Liver (tissue), 3 donors: ENCODE results near the gene STH.

Source experiments
- HNF4G ChIP-seq: IDR thresholded peaks from 2 replicates; pipeline ENCODE4 v1.6.1; 2016; ENCODE audit warnings: antibody characterized with exemption
- JUND ChIP-seq, 2 donors: IDR thresholded peaks; 2 replicates each; pipeline ENCODE4 v1.6.1; 2016; ENCODE audit warnings: antibody characterized with exemption in 2 of 2
- RAD21 ChIP-seq, 2 donors: IDR thresholded peaks; 2 replicates each; pipeline ENCODE4 v1.6.1; 2016; ENCODE audit warnings: antibody characterized with exemption in 2 of 2, mild to moderate bottlenecking in 2 of 2
- SP1 ChIP-seq: IDR thresholded peaks from 2 replicates; pipeline ENCODE4 v1.6.1; 2018; ENCODE audit warnings: antibody characterized with exemption, mild to moderate bottlenecking
- TAF1 ChIP-seq: conservative IDR thresholded peaks from 2 replicates; pipeline ENCODE4 v1.6.1; 2016; ENCODE audit warnings: antibody characterized with exemption, mild to moderate bottlenecking
- TF ChIP-seq, protein P1 (sequence below): fragments of 150-350 bp; IDR thresholded peaks from 2 replicates; pipeline ENCODE4 v1.5.1; 2017; ENCODE audit warnings: improper control_type of control experiment, low read depth, low read length; ENCODE audit not compliant: missing input control
- TF ChIP-seq, protein P2 (sequence below): IDR thresholded peaks from 2 replicates; pipeline ENCODE4 v1.6.1; 2016; ENCODE audit warnings: antibody characterized with exemption
- TF ChIP-seq, protein P3 (sequence below): IDR thresholded peaks from 2 replicates; pipeline ENCODE4 v1.6.1; 2016; ENCODE audit warnings: antibody characterized with exemption, mild to moderate bottlenecking
- TF ChIP-seq, protein P4 (sequence below): IDR thresholded peaks from 2 replicates; pipeline ENCODE4 v1.6.1; 2016; ENCODE audit warnings: antibody characterized with exemption
- donor health status: healthy.
- donor health status: healthy.

DNA sequence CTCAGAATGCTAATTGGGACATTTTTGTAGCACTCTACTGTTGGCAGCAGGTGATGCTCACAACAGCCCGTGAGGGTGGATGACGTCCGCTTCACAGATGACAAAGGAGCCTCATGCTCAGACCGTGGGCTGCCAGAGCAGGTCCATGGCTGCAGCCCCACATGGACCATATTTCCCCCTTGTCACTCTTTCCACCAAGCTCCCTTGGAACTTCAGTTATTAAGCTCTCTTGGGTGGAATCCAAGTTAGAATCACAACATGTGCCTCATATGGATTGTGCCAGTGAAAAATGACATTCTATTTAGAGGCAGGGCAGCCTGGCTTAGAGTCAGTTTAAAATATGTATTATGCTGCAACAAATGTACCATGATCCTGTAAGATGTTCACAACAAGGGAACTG is 33.2 kb upstream of the STH start:
- TF ChIP-seq, protein P1, sequence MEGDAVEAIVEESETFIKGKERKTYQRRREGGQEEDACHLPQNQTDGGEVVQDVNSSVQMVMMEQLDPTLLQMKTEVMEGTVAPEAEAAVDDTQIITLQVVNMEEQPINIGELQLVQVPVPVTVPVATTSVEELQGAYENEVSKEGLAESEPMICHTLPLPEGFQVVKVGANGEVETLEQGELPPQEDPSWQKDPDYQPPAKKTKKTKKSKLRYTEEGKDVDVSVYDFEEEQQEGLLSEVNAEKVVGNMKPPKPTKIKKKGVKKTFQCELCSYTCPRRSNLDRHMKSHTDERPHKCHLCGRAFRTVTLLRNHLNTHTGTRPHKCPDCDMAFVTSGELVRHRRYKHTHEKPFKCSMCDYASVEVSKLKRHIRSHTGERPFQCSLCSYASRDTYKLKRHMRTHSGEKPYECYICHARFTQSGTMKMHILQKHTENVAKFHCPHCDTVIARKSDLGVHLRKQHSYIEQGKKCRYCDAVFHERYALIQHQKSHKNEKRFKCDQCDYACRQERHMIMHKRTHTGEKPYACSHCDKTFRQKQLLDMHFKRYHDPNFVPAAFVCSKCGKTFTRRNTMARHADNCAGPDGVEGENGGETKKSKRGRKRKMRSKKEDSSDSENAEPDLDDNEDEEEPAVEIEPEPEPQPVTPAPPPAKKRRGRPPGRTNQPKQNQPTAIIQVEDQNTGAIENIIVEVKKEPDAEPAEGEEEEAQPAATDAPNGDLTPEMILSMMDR = no peak
- TF ChIP-seq HNF4G = no peak
- no peak for TF ChIP-seq TAF1
- TF ChIP-seq, protein P2, sequence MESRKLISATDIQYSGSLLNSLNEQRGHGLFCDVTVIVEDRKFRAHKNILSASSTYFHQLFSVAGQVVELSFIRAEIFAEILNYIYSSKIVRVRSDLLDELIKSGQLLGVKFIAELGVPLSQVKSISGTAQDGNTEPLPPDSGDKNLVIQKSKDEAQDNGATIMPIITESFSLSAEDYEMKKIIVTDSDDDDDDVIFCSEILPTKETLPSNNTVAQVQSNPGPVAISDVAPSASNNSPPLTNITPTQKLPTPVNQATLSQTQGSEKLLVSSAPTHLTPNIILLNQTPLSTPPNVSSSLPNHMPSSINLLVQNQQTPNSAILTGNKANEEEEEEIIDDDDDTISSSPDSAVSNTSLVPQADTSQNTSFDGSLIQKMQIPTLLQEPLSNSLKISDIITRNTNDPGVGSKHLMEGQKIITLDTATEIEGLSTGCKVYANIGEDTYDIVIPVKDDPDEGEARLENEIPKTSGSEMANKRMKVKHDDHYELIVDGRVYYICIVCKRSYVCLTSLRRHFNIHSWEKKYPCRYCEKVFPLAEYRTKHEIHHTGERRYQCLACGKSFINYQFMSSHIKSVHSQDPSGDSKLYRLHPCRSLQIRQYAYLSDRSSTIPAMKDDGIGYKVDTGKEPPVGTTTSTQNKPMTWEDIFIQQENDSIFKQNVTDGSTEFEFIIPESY = no peak
- TF ChIP-seq, protein P3, sequence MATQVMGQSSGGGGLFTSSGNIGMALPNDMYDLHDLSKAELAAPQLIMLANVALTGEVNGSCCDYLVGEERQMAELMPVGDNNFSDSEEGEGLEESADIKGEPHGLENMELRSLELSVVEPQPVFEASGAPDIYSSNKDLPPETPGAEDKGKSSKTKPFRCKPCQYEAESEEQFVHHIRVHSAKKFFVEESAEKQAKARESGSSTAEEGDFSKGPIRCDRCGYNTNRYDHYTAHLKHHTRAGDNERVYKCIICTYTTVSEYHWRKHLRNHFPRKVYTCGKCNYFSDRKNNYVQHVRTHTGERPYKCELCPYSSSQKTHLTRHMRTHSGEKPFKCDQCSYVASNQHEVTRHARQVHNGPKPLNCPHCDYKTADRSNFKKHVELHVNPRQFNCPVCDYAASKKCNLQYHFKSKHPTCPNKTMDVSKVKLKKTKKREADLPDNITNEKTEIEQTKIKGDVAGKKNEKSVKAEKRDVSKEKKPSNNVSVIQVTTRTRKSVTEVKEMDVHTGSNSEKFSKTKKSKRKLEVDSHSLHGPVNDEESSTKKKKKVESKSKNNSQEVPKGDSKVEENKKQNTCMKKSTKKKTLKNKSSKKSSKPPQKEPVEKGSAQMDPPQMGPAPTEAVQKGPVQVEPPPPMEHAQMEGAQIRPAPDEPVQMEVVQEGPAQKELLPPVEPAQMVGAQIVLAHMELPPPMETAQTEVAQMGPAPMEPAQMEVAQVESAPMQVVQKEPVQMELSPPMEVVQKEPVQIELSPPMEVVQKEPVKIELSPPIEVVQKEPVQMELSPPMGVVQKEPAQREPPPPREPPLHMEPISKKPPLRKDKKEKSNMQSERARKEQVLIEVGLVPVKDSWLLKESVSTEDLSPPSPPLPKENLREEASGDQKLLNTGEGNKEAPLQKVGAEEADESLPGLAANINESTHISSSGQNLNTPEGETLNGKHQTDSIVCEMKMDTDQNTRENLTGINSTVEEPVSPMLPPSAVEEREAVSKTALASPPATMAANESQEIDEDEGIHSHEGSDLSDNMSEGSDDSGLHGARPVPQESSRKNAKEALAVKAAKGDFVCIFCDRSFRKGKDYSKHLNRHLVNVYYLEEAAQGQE = no peak
- TF ChIP-seq, protein P4, sequence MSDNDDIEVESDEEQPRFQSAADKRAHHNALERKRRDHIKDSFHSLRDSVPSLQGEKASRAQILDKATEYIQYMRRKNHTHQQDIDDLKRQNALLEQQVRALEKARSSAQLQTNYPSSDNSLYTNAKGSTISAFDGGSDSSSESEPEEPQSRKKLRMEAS = no peak
- TF ChIP-seq RAD21 (IDR thresholded peaks at IDR 0.05) = no peak
- TF ChIP-seq JUND (IDR thresholded peaks at IDR 0.05) = no peak
- TF ChIP-seq SP1 = no peak
